Fibroblast of pulmonary artery (primary cell): Measurements from ENCODE around the gene TMC1.

Experiments used
- DNase-seq: peaks from one replicate; pipeline ENCODE4 v3.0.0-alpha.2; 2010; ENCODE audit warnings: low read depth
- H3K4me3 ChIP-seq: replicated peaks from 2 replicates; pipeline ENCODE4 v1.5.1; 2011; ENCODE audit warnings: low read depth, mild to moderate bottlenecking, control low read depth, low read length, moderate library complexity
- TF ChIP-seq, protein P1 (sequence below): IDR thresholded peaks from 2 replicates; pipeline ENCODE4 v1.5.1; 2011; ENCODE audit warnings: mild to moderate bottlenecking, control low read depth, low read length, inconsistent platforms; ENCODE audit errors: missing control alignments

Gene TMC1

GRCh38 chr9:72675586-72675985 lies 154.2 kb downstream of the TMC1 start:
- no peak overlapping the region for H3K4me3 ChIP-seq
- TF ChIP-seq, protein P1, sequence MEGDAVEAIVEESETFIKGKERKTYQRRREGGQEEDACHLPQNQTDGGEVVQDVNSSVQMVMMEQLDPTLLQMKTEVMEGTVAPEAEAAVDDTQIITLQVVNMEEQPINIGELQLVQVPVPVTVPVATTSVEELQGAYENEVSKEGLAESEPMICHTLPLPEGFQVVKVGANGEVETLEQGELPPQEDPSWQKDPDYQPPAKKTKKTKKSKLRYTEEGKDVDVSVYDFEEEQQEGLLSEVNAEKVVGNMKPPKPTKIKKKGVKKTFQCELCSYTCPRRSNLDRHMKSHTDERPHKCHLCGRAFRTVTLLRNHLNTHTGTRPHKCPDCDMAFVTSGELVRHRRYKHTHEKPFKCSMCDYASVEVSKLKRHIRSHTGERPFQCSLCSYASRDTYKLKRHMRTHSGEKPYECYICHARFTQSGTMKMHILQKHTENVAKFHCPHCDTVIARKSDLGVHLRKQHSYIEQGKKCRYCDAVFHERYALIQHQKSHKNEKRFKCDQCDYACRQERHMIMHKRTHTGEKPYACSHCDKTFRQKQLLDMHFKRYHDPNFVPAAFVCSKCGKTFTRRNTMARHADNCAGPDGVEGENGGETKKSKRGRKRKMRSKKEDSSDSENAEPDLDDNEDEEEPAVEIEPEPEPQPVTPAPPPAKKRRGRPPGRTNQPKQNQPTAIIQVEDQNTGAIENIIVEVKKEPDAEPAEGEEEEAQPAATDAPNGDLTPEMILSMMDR, result no peak
- DNase-seq, result peak; percentile 44

DNA sequence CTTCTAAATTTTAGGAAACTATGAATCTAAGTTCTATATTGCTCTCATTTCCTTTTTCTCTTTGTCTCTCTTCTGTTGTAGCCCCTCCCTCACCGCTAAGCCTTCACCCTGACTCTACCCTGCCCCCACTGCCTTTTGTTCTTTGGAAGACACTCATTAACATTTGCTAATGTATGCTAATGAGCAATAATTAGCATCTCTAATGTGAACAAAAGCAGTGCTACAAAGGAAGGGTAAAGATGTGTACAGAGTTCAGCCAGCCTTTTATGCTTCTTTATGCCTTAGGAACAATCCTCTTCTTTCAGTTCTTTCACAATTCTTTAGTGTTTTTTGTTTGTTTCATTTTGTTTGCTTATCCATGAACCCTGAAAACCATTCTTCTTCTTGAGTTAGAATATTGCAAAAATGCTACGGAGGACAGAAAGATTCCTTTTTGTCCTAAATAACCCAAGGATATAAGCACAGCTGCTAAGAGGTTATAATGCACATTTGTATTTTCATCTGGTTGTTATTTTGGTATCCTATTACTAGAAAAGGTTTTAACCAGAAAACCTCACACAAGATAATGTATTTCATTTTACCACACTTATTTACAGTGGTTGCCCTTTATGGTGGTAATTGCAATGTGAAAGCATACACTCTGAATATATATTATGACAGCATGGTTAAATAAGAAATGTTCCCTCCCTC lies 159.3 kb downstream of the TMC1 start:
- no peak for DNase-seq
- TF ChIP-seq, protein P1, result no peak
- no peak overlapping the region for H3K4me3 ChIP-seq

GRCh38 chr9:72681283-72681630 lies 159.8 kb downstream of the TMC1 start:
- TF ChIP-seq, protein P1, result no peak
- no peak overlapping the region for H3K4me3 ChIP-seq
- no peak for DNase-seq

- H3K4me3 ChIP-seq, result no peak overlapping the region
- DNase-seq, result no peak
Measured at GRCh38 chr9:72684615-72685014, 163.2 kb downstream of the TMC1 start.

GRCh38 chr9:72685911-72686310 lies 164.5 kb downstream of the TMC1 start:
- no peak overlapping the region for H3K4me3 ChIP-seq
- no peak for DNase-seq
- TF ChIP-seq, protein P1, result no peak

More at GRCh38 chr9:72684615-72685014, 163.2 kb downstream of the TMC1 start:
- TF ChIP-seq, protein P1, result no peak

- no peak for DNase-seq
- no peak overlapping the region for H3K4me3 ChIP-seq
- TF ChIP-seq, protein P1, result no peak
Measured at GRCh38 chr9:72687331-72687730, 165.9 kb downstream of the TMC1 start.

DNA sequence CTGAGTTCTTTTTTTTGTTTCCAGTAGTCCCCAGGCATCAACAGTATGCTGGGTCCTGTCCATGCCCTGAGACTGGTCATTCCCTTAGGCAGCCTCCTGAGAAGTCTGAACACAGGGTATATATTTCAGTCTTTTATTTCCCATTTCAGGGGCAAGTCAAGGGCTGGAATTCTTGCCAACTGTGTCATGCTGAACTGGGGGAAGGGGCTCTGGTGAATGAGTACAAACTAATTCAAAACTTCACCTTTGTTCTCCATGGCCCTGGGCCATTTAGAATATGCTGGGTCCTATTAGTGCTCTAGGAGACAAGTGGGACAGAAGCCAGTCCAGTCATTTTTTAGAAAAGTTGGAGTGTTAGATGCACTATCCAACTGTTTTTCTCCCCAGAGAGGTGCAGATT lies 170.3 kb downstream of the TMC1 start:
- DNase-seq, result no peak
- TF ChIP-seq, protein P1, result no peak
- H3K4me3 ChIP-seq, result no peak overlapping the region
